Neural cell (in vitro differentiated cells): ENCODE results near the gene MC1R. TPM values are rescaled to one million over a fixed set of nuclear protein-coding genes. Genes with fewer than 3 reads are reported as not detected.

Experiments used
- H2AFZ ChIP-seq: fragments of 200-600, 300-800 bp; sonication (generic), shearing (Covaris generic); 2 replicates; pipeline ENCODE4 v1.6.0; 2014; ENCODE audit warnings: low read depth, mild to moderate bottlenecking, antibody characterized with exemption, low read length, moderate library complexity
- H3F3A ChIP-seq: fragments of 200-600 bp; shearing (Covaris generic); 2 replicates; pipeline ENCODE4 v1.6.1; 2016; ENCODE audit warnings: mild to moderate bottlenecking, moderate library complexity, mixed read lengths, antibody characterized with exemption, low read length; ENCODE audit not compliant: insufficient read depth, poor library complexity, severe bottlenecking
- H3K27ac ChIP-seq: fragments of 200-600, 300-800 bp; sonication (generic), shearing (Covaris generic); 2 replicates; pipeline ENCODE4 v1.5.1; 2014; ENCODE audit warnings: mild to moderate bottlenecking, low read length, moderate library complexity
- H3K27me3 ChIP-seq: fragments of 300-800, 200-600 bp; sonication (generic), shearing (Covaris generic); 2 replicates; pipeline ENCODE4 v1.6.0; 2014; ENCODE audit warnings: mild to moderate bottlenecking, low read depth, low read length, moderate library complexity; ENCODE audit not compliant: insufficient read depth
- H3K36me3 ChIP-seq: fragments of 300-800, 200-600 bp; sonication (generic), shearing (Covaris generic); 2 replicates; pipeline ENCODE4 v1.5.1; 2014; ENCODE audit warnings: mild to moderate bottlenecking, antibody characterized with exemption, low read length, moderate library complexity; ENCODE audit not compliant: insufficient read depth
- H3K4me2 ChIP-seq: fragments of 300-800, 200-600 bp; sonication (generic), shearing (Covaris generic); 2 replicates; pipeline ENCODE4 v1.6.0; 2014; ENCODE audit warnings: mild to moderate bottlenecking, low read length
- H3K4me3 ChIP-seq: fragments of 300-800, 200-600 bp; sonication (generic), shearing (Covaris generic); 2 replicates; pipeline ENCODE4 v1.5.1; 2014; ENCODE audit warnings: mild to moderate bottlenecking, low read length, moderate library complexity
- H3K79me2 ChIP-seq: fragments of 200-600 bp; shearing (Covaris generic); replicated peaks from 2 replicates; pipeline ENCODE4 v1.6.0; 2014; ENCODE audit warnings: mild to moderate bottlenecking, low read length, moderate library complexity; ENCODE audit not compliant: insufficient read depth
- H3K9ac ChIP-seq: fragments of 300-800, 200-600 bp; sonication (generic), shearing (Covaris generic); 2 replicates; pipeline ENCODE4 v1.6.1; 2016; ENCODE audit warnings: mild to moderate bottlenecking, low read length, mixed read lengths
- H3K9me2 ChIP-seq: fragments of 200-600 bp; shearing (Covaris generic); 2 replicates; pipeline ENCODE4 v1.6.1; 2016; ENCODE audit warnings: mild to moderate bottlenecking, low read length, mixed read lengths; ENCODE audit not compliant: insufficient read depth
- H3K9me3 ChIP-seq: fragments of 200-600, 300-800 bp; sonication (generic), shearing (Covaris generic); 2 replicates; pipeline ENCODE4 v1.6.1; 2016; ENCODE audit warnings: mild to moderate bottlenecking, mixed run types, low read length, moderate library complexity, mixed read lengths
- H4K20me1 ChIP-seq: fragments of 200-600 bp; shearing (Covaris generic); 2 replicates; pipeline ENCODE4 v1.6.1; 2016; ENCODE audit warnings: mild to moderate bottlenecking, mixed run types; ENCODE audit not compliant: insufficient read depth
- EP300 ChIP-seq: fragments of 450-650 bp; conservative IDR thresholded peaks from 2 replicates; pipeline ENCODE4 v1.6.1; 2014; ENCODE audit warnings: antibody characterized with exemption, mild to moderate bottlenecking, moderate library complexity; ENCODE audit not compliant: poor library complexity, severe bottlenecking
- EZH2 ChIP-seq: fragments of 200-600, 300-800 bp; shearing (Covaris generic), sonication (generic); IDR thresholded peaks from 2 replicates; pipeline ENCODE4 v1.6.1; 2014; ENCODE audit warnings: antibody characterized with exemption, low read length, borderline replicate concordance, mild to moderate bottlenecking; ENCODE audit not compliant: insufficient read depth, poor library complexity, severe bottlenecking
- MXI1 ChIP-seq: fragments of 450-650 bp; conservative IDR thresholded peaks from 2 replicates; pipeline ENCODE4 v1.6.1; 2014; ENCODE audit warnings: antibody characterized with exemption, mild to moderate bottlenecking; ENCODE audit not compliant: poor library complexity, severe bottlenecking
- POLR2AphosphoS5 ChIP-seq: IDR thresholded peaks from 2 replicates; pipeline ENCODE4 v1.6.1; 2012
- RAD21 ChIP-seq: fragments of 450-650 bp; conservative IDR thresholded peaks from 2 replicates; pipeline ENCODE4 v1.6.1; 2014; ENCODE audit warnings: antibody characterized with exemption, mild to moderate bottlenecking, moderate library complexity
- SMC3 ChIP-seq: fragments of 450-650 bp; conservative IDR thresholded peaks from 2 replicates; pipeline ENCODE4 v1.6.1; 2014; ENCODE audit warnings: antibody characterized with exemption, mild to moderate bottlenecking, moderate library complexity; ENCODE audit not compliant: poor library complexity
- TAF1 ChIP-seq: IDR thresholded peaks from 2 replicates; pipeline ENCODE4 v1.6.1; 2012; ENCODE audit warnings: low read depth
- polyA plus RNA-seq: library from polyadenylated mRNA; depleted of rRNA; stranded (reverse); fragments of >200 nt; gene quantifications from 2 replicates; pipeline ENCODE4 v1.2.3, GENCODE V29; 2014
- TF ChIP-seq, protein P1 (sequence below): IDR thresholded peaks from 2 replicates; pipeline ENCODE4 v1.6.1; 2012; ENCODE audit warnings: borderline replicate concordance
- TF ChIP-seq, protein P2 (sequence below): fragments of 450-650 bp; IDR thresholded peaks from 2 replicates; pipeline ENCODE4 v1.5.1; 2014; ENCODE audit warnings: antibody characterized with exemption, mild to moderate bottlenecking, moderate library complexity; ENCODE audit not compliant: poor library complexity, severe bottlenecking

MC1R gene
- polyA plus RNA-seq, 1 donor from 2014 or later = 21.3 TPM

DNA sequence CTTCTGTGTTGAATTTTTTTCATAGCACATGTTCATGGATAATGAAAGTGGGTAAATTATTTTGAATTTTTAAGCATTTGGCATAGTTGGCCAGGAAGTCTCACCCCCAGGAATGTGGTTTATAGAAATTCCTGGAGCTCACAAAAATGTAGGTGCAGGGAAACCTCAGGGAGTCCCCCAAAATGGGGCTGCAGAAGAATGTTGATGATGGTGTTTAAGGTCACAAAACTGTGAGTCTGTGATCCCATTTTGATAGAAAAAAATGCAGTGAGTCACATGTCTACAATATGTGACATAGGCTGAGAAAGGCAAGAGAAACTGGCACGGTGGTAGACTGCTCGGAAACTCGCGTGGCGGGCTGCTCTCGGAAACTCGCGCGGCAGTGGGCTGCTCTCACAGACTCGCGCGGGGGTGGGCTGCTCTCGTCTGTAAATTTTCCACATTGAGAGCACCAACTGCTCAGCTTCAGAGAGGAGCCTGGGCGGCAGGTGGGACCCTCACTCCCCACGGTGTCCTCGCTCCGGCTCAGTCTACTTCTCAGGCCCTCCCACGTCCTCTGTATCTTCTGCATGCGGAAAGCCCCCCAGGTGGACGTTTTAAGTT lies 18.7 kb upstream of the MC1R start:
- H3K79me2 ChIP-seq = no peaks in the 10 kb centered on the region
- H3K4me2 ChIP-seq = no peak overlapping the region
- H3K9ac ChIP-seq = no peak overlapping the region
- H3K36me3 ChIP-seq = no peaks in the 10 kb centered on the region
- H3K27ac ChIP-seq = no peak overlapping the region
- no peak overlapping the region for H3K4me3 ChIP-seq
- TF ChIP-seq EP300 (no peak), SMC3 (no peak), EZH2 (no peak), POLR2AphosphoS5 (no peak), MXI1 (no peak), RAD21 (no peak), TAF1 (no peak)
- TF ChIP-seq, protein P1, sequence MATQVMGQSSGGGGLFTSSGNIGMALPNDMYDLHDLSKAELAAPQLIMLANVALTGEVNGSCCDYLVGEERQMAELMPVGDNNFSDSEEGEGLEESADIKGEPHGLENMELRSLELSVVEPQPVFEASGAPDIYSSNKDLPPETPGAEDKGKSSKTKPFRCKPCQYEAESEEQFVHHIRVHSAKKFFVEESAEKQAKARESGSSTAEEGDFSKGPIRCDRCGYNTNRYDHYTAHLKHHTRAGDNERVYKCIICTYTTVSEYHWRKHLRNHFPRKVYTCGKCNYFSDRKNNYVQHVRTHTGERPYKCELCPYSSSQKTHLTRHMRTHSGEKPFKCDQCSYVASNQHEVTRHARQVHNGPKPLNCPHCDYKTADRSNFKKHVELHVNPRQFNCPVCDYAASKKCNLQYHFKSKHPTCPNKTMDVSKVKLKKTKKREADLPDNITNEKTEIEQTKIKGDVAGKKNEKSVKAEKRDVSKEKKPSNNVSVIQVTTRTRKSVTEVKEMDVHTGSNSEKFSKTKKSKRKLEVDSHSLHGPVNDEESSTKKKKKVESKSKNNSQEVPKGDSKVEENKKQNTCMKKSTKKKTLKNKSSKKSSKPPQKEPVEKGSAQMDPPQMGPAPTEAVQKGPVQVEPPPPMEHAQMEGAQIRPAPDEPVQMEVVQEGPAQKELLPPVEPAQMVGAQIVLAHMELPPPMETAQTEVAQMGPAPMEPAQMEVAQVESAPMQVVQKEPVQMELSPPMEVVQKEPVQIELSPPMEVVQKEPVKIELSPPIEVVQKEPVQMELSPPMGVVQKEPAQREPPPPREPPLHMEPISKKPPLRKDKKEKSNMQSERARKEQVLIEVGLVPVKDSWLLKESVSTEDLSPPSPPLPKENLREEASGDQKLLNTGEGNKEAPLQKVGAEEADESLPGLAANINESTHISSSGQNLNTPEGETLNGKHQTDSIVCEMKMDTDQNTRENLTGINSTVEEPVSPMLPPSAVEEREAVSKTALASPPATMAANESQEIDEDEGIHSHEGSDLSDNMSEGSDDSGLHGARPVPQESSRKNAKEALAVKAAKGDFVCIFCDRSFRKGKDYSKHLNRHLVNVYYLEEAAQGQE = no peak
- TF ChIP-seq, protein P2, sequence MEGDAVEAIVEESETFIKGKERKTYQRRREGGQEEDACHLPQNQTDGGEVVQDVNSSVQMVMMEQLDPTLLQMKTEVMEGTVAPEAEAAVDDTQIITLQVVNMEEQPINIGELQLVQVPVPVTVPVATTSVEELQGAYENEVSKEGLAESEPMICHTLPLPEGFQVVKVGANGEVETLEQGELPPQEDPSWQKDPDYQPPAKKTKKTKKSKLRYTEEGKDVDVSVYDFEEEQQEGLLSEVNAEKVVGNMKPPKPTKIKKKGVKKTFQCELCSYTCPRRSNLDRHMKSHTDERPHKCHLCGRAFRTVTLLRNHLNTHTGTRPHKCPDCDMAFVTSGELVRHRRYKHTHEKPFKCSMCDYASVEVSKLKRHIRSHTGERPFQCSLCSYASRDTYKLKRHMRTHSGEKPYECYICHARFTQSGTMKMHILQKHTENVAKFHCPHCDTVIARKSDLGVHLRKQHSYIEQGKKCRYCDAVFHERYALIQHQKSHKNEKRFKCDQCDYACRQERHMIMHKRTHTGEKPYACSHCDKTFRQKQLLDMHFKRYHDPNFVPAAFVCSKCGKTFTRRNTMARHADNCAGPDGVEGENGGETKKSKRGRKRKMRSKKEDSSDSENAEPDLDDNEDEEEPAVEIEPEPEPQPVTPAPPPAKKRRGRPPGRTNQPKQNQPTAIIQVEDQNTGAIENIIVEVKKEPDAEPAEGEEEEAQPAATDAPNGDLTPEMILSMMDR = no peak
- no peaks in the 10 kb centered on the region for H3K9me3 ChIP-seq
- H4K20me1 ChIP-seq = no peaks in the 10 kb centered on the region
- H2AFZ ChIP-seq = no peak overlapping the region
- no peaks in the 10 kb centered on the region for H3F3A ChIP-seq
- no peaks in the 10 kb centered on the region for H3K27me3 ChIP-seq
- no peaks in the 10 kb centered on the region for H3K9me2 ChIP-seq

DNA sequence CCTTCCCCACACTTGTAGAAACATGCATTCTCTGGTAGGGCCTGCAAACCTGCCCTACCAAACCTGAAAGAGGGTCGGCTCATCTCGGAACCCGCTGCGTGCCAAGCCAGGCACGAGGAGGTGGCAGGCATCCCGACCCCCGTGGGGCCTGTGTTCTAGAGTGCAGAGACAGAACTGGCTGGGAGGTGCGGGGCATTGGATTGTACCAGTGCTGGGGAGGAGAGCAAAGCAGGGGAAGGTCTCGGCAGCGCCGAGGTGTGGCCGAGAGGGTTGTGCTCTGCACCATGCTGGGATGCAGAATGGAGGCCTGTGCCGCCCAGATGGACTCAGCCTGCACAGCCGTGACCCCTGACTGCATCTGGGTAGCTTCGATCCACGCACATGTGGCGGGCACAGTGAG lies 17.8 kb upstream of the MC1R start:
- no peak overlapping the region for H2AFZ ChIP-seq
- H3K4me3 ChIP-seq = no peak overlapping the region
- H3K36me3 ChIP-seq = no peaks in the 10 kb centered on the region
- H3K4me2 ChIP-seq = no peak overlapping the region
- TF ChIP-seq EP300 (no peak), RAD21 (no peak), SMC3 (no peak), TAF1 (no peak), POLR2AphosphoS5 (no peak)
- no peaks in the 10 kb centered on the region for H3F3A ChIP-seq
- no peaks in the 10 kb centered on the region for H4K20me1 ChIP-seq
- H3K9me2 ChIP-seq = no peaks in the 10 kb centered on the region
- H3K79me2 ChIP-seq = no peaks in the 10 kb centered on the region
- H3K27ac ChIP-seq = no peak overlapping the region
- H3K27me3 ChIP-seq = no peaks in the 10 kb centered on the region
- no peak overlapping the region for H3K9ac ChIP-seq
- no peaks in the 10 kb centered on the region for H3K9me3 ChIP-seq

DNA sequence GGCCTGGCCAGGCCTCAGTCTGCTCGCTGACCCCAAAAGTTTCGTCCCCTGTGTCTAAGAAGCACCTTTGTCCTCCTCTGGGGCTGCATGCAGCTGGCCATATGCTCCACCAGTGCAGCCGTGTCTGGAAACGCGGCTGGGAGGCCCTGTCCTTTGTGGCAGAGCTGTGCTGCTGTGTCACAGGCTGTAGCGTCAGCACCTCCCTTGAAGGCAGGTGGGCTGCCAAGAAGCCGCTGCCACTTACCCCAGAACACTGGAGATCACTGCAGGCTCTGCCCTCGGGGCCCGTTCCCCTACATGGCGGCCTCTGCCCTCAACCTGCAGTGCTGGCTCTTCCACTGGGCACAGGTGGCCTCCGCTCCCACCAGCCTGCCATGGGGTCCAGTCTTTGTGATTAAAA lies 15.7 kb upstream of the MC1R start:
- no peak overlapping the region for H3K4me3 ChIP-seq
- no peaks in the 10 kb centered on the region for H3K36me3 ChIP-seq
- TF ChIP-seq POLR2AphosphoS5 = no peak
- H3K27me3 ChIP-seq = no peaks in the 10 kb centered on the region
- H2AFZ ChIP-seq = no peak overlapping the region
- no peaks in the 10 kb centered on the region for H3K79me2 ChIP-seq
- no peaks in the 10 kb centered on the region for H3F3A ChIP-seq
- no peak overlapping the region for H3K27ac ChIP-seq
- H3K4me2 ChIP-seq = no peak overlapping the region
- H3K9ac ChIP-seq = no peak overlapping the region
- H4K20me1 ChIP-seq = no peaks in the 10 kb centered on the region
- no peaks in the 10 kb centered on the region for H3K9me2 ChIP-seq
- H3K9me3 ChIP-seq = no peaks in the 10 kb centered on the region
